HG03469 (cell line): ENCODE measurements around the gene CKAP2L.

Source experiments
- ATAC-seq: cut with Tn5 transposase; IDR thresholded peaks from one replicate; pipeline ENCODE4 v1.9.1; 2021; ENCODE audit warnings: mild to moderate bottlenecking, moderate library complexity, moderate number of reproducible peaks; ENCODE audit not compliant: unreplicated experiment

CKAP2L gene

DNA sequence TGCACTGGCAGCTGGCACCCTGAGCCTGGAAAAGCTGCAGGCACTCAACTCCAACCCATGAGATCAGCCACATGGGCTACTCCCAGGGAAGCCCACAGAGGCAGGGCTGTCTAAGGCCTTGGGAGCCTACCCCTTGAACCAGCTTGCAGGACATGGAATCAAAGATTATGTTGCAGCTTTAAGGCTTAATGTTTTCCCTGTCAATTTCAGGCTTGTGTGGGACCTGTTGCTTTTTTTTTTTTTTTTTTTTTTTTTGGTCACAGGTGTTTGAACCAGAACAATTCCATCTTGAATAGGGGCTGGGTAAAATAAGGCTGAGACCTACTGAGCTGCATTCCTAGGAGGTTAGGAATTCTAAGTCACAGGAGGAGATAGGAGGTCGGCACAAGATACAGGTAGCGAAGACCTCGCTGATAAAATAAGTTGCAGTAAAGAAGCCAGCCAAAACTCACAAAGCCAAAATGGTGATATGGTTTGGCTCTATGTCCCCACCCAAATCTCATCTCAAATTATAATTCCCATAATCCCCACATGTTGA is 27.4 kb upstream of the CKAP2L start:
- ATAC-seq, result no peak

DNA sequence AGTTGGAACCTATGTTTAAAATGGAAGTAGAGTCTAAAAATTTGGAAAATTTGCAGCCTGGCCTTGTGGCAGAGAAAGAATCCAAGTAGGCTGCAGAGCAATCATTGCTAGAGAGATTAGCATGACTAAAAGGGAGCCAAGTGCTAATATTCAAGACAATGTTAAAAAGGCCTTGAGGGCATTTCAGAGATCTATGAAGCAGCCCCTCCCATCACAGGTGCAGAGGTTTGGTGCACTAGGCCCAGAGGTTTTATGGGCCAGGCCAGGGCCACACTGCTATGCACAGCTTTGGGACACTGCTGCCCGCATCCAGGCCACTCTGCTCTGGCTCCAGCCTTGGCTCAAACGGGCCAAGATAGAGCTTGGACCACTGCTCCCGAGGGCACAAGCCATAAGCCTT is 26.6 kb upstream of the CKAP2L start:
- no peak for ATAC-seq

DNA sequence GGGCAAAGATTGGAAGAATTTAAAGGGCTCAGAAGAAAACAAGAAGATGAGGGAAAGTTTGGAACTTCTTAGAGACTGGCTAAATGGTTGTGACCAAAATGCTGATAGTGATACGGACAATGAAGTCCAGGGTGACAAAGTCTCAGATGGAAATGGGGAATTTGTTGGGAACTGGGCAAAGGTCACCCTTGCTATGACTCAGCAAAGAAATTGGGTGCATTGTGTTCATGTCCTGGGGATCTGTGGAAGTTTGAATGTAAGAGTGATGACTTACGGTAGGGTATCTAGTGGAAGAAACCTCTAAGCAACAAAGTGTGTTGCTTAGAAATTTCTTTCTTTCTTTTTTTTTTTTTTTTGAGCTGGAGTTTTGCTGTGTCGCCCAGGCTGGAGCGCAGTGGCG is 25.9 kb upstream of the CKAP2L start:
- no peak for ATAC-seq

DNA sequence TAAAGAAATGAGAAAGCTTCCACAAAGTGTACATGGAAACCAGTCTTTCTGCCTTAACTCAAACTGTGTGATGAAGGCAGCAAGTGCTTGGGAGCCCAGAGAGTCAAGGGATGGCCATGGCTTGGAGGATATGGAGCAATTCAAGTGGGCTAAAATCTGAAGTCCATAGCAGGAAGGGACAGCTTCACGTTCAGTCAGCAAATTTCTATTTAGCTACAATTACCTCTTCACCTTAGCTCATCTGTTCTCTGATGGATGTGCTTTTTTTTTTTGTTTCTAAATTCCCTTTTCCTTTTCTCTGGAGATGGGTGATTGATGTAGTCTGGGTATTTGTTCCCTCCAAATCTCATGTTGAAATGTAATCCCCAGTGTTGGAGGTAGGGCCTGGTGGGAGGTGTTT is 24.8 kb upstream of the CKAP2L start:
- no peak for ATAC-seq

DNA sequence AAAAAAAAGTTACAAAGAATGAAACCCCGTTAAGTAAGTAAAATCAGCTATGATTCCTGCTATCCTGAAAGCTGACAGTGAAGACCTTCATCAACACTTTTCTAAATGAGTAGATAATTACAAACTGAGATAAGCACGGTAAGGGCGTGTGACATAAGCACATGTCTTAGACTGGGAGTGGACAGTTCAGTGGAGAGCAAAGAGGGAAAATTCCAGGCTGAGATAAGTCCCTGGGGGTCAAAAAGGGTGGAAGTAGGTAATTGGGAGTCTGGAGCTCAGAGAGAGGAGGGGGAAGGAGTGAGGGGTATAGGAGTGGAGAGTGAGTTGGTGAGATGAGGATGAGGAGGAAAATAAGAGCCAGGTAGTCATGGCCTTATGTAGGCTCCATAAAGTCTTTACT is 24.2 kb upstream of the CKAP2L start:
- no peak for ATAC-seq

DNA sequence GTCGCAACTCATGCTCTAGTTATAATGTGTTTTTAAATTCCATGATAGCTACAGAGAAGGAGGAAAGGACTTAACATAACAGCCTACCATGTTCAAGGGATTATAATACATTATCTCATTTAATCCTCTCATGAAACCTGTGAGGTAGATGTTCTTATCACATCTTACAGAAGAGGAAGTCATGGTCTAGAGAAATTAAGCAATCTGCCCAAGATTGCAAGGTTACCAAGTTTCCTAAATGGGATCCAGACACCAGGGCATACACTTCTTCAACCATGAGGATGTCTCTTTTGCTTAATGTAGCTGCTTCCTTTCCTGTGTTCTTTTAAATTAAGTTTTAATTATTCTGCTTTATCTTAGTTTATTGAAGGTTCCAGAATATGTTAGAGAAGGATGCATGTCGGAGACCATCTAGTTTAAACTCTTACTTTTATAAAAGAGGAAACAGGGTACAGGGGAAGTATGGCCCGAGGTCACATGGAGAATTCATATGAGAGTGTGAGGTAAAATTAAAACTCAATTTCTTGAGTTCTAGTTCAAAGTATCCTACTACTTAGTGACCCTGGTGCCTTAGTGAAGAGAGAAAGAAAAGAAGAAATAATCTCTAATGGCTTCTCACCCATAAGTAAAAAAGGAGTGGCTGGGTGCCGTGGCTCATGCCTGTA is 23.5 kb upstream of the CKAP2L start:
- ATAC-seq, result no peak

DNA sequence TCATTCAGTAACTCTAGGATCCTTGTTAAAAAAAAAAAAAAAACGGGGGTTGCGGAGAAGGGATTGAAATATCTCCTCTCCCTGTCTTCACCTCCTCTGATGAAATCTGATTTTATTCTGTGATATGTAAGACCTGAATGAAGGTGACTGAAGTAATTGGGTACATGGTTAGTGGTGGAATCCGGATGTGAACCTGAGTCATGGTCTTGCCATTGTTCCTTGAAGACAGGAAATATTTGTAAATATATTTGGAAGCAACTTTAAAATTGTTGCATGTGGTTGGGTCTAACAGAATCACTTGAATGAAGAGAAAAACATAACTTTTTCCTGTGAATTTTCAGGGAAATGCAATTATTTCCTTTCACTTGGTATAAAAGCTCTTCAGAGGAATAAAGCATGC is 22.9 kb upstream of the CKAP2L start:
- ATAC-seq, result no peak

DNA sequence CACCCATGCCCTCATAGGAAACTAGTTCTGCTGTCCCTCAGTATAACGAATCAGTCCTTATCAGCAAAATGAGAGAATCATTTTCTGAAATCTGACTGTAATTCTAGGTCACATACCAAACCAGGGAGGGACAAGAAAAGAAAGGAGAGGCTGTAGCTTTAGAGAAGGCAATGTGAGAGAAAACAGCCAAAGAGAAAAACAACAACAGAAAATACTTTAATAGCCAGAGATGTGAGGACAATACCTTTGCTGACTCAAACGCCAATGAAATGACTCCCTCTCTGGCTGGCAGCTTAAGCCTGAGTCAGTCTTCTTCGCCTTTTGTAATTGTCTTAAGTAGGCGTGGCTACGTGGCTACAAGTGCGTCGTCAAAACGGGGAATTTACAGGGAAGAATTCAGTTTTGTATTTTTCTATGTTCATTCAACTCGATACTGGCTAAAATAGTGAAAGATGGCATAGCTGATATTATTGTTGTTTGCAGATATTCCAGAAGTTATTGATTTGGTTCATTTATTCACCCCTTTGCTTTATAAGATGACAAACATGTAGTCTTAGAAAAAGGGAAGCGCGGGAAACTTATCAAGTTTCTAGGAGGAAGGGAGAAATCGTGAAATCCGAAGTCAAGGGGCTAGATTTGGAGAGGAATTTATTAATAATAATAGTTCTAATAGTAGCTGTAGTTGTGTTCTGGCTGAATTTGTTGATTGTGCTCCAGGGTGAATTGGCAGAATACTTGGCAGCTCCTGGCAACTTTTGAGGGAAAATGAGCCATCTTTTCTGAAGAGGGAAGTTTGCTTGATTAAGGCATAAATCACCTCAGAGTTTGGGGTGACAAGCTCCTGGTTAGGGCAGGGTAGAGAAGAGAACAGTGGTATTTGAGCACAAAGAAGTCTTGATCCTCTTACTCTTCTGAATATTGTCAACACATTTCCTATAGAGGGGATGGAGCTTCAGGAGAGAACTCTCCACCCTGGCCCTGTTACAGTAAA is 20.1 kb upstream of the CKAP2L start, which contains the start of gene IL1A:
TSS of gene IL1A (minus strand) at position 295 of the 991 bp plus-strand sequence. CDS start 723 bp downstream, outside the sequence.
- no peak for ATAC-seq

DNA sequence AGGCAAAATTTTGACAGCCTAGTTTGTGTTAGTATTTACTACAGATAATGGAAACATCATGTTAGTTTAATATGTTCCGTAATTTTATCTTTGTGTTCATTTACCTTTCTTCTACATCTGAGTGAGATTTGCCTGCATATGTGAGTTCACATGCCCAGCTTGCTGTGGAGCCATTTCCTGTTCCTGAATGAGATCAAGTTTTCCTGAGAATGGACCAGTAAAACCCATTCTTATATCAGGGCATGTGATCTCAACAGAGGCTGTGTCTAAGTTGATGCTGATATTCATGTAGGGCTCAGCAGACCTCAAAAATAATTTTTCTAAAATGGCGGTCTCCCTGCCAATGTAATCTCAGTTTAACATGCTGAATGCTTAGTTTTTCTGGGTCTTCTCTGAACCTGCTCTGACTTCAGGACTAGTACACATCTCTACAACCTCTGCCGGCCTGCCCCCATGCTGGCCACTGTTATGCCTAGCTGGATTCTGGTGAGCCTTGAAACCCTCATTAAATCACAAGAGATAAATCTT is 18.8 kb upstream of the CKAP2L start:
- no peak for ATAC-seq

DNA sequence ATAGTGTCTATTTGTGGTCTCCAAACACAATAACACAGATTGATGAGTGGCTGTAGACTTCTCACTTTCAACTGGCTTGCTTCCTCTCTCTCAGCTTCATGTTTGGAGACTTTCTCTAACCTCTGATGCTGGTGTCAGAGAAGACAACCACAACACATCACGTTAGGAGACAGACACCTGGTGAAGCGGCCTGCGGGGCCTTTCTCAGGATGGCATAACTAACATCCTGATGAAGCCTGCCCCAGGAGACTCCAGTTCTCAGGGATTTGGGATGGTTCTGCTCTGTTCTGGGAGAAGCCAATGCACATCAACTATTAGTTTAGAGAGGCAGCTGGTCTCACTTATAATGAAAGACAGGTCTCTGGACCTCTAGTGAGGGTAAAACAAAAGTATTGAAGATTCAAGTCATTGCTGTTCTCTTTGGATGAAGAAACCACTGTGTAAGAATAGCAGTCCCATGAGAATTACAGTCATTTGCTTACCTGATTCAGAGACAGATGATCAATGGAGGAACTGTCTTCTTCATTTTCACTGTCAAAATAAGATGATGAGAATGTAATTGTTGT is 17.9 kb upstream of the CKAP2L start:
- ATAC-seq, result peak; percentile 51

DNA sequence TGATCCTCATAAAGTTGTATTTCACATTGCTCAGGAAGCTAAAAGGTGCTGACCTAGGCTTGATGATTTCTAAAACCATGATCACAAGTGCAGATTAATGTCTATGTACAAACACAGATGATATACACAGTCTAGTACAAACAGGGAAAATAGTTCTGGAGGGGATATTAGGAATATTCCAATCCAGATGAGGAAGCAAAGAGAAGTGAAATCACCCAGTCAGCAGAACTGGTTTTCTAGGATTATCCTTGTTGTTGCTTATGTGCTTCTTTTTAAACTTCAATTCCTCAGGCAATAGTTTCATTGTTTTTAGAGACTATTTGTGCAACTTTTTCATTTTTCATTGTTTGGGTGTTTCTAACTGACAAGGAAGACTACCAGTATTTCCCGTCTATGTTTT is 15.2 kb upstream of the CKAP2L start:
- ATAC-seq, result no peak

DNA sequence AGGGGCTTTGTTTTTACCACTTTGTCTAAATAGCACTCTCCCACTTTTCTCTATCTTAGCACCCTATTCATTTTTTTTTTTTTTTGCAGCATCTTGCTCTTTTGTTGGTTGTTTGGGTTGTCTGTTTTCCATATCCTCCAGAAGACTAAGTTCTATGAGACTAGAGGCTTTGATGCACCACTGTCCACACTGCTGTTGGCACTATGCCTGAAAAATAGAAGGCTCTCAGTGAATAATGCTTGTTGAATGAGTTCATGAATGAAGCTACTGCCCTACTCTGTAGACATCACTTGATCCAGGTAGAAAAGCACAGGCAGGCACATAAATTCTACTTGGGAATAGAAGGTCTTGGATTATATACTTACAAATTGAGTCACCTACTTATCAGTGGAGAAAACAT is 12.6 kb upstream of the CKAP2L start:
- no peak for ATAC-seq

DNA sequence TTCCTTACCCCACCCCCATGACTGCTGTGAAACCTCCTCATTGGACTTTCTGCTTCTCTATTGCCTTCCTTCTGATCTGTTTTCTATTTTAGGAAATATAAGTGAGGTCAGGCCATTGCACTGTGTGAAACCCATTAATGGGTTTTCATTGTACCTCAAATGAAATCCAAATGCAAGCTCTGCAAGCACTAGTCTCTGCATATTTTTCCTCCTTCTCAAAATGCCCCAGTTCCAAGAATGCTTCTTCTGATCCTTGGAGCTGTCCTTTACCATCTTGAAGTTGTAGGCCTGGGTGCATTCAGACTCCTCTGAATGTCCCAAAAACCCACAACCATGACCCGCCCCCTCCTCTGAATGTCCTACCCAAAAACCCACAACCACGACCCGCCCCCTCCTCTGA is 11.7 kb upstream of the CKAP2L start:
- ATAC-seq, result no peak

DNA sequence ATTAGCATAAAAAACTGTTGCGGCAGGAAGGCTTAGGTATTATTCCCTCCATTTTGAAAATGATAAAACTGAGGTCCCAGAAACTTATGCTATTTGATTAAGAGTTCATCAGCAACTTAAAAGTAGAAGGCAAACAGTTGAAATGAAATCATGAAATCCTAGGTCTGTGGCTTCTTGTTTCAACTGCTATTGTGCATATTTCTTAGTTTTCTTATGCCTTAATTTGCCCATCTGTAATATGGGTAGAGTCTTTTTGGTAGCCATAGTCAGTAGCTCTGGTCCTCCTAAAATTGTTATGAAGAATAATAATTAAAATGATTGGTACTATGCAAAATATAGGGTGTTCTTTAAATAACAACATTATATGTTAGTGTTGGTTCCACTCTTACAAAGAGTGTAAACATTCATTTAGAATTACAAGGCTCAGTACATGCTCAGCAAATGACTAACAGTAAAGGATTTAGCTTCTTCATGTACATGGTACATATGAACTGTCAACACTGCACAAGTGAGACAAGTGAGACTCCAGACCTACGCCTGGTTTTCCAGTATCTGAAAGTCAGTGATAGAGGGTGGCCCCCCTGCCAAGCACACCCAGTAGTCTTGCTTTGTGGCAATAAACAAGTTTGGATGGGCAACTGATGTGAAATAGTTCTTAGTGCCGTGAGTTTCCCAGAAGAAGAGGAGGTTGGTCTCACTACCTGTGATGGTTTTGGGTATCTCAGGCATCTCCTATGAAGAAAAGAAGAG is 10.3 kb upstream of the CKAP2L start:
- no peak for ATAC-seq

DNA sequence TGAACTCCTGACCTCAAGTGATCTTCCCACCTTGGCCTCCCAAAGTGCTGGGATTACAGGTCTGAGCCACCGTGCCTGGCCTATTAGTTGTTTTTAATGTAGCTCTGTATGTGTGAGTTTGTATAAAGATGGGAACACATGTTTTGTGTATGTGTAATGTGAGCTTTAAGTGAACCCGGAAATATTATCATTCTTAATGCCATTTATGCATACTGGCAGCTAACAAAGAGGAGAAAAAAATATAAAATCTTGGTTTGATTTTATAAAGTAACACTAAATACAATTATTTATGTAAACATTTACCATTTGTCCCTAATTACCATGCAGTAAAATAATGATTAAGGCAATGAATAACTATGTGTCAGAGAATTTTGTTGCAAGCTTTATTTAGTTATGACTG is 9.1 kb upstream of the CKAP2L start:
- ATAC-seq, result no peak

DNA sequence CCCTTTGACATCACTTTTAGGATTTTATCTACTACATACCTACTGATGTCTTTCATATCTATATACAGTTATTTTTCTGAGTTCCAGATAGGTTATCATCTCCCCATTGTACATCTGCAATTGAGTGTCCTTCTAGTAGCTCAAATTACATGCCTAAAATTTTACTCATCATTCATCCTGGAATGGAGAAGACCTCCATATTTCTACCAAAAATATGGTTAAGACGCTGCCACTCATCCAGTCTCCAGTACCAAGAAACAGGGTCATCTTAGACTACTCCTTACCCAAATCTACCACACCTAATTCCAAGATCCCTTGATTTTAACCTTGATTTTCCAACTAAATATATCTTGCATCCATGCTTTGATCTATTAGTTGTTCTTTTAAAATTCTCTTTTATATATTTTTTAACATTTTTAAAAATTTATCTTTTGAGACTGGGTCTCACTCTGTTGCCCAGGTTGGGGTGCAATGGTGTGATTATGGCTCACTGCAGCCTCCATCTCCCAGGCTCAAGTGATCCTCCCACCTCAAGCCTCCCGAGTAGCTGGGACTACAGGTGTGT is 8.6 kb upstream of the CKAP2L start:
- no peak for ATAC-seq

DNA sequence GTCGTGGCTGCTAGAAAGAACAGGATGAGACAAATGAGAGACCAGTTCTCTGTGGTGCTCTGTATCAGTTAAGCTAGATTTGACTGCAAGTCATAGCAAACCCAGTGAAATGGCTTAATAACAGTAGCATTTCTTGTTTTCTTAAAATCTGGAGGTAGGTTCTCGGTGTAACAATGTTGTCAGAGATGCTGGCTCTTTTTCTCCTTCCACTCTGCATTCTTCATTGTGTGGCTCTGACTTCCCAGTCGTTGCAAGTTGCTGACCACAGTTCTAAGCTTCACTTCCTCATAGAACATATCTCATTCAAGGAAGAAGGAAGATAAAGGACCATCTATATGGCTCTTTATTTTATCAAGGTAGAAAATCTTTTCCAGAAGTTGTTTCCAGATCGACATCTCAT is 7.9 kb upstream of the CKAP2L start:
- ATAC-seq, result no peak

DNA sequence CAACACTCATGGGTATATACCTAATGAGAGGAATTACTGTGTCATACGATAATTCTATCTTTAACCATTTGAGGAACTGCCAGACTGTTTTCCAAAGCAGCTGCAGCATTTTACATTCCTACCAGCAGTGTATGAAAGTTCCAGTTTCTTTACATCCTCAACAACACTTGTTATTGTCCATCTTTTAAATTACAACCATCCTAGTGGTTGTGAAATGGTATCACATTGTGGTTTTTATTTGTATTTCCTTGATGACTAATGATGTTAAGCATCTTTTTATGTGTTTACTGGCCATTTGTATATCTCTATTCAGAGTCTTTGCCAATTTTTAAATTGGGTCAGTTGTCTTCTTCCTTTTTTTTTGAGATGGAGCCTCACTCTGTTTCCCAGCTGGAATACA is 4.0 kb upstream of the CKAP2L start:
- ATAC-seq, result no peak

DNA sequence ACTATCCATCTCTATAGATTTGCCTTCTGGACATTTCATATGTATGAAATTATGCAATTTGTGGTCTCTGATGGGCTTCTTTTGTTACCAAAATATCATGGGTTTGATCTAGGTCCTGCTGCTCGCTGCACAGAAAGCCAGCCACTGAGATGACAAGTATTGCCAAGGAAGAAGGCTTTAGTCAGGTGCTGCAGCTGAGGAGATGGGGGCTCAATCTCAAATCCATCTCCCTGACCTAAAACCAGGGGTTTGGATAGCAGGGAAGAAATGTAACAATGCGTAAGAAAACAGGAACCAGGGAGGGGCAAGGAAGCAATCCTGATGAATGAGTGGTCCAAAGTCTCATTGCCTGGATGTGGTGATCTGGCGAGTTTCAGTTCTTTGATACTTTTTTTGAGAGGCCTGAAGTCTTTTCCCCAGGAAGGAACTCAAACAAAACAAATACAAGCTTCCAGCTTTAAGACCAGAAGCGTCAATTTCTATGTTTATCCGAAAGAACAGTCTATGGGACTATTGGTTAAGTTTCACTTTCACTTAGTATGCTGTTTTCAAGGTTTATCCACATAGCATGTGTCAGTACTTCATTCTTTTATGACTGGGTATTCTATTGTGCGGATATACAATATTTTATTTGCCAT is 3.4 kb upstream of the CKAP2L start:
- ATAC-seq, result no peak

DNA sequence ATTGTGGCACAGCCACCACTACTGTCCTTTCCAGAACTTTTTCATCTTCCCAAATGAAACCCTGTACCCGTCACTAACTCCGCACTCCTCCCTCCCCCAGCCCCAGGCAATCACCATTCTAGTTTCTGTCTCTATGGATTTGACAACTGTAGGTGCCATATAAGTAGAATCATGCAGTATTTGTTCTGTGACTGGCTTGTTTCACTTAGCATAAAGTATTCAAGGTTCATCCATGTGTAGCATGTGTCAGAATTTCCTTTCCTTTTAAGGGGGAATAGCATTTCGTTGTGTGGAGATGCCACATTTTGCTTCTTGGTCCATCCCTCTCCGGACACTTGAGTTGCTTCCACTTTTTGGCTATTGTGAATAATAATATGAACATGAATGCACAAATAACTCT is 842 bp upstream of the CKAP2L start:
- no peak for ATAC-seq
